Stimulated activated CD4-positive, alpha-beta T cell treated with anti-CD3 and anti-CD28 coated beads, Interleukin-15, amount 100 ng/mL, for 1 hour (primary cell): ENCODE results near the gene CNOT11.
A peak's percentile ranks its signal among the peaks of the same experiment; 100 is the strongest.
"Not testable (repeated sequence)": the region's sequence is repeated elsewhere in the genome, so short reads cannot be mapped to it uniquely, and the experiment has no call there.

ENCODE experiments used
- DNase-seq, 2 donors: peaks; one replicate each; pipeline ENCODE4 v3.0.0-alpha.2; 2020; ENCODE audit warnings: low read depth in 1 of 2, low spot score in 1 of 2

The CNOT11 gene

DNA sequence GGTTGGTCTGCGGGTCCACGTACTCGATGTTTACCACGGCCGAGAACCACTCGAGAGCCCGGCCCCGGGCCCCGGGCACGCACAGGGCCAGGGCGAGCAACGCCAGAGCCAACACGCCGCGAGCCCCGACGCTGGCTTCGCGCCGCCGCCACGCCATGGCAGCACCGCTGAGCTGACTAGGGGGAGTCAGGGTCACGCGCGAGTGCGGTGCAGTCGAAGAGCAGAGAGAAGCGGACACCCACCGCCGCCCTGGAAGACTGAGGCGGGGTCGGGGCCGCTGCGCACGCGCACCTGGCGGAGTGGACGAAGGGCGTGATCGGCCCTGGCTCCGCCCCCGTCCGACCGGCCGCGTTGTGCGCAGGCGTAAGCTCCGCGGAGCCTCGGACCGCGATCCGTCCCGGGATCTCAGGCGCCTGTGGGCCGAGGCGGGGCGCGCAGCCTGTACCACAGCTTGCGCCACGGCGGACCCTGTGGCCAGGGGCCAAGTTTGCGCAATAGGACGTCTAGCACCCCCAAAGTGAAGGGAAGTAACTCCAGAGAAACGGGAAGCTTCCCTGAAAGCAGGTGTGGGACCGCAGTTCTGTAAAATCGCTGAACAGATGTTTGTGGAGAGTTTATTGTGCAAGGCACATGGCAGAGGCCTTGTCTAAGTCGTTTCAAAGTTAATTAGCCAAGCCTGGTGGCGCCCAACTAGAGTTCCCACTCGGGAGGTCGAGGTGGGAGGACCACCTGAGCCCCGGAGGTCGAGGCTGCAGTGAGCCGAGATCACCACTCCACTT is 55.9 kb downstream of the CNOT11 start, which contains the start of gene RNF149:
Gene RNF149 (minus strand): TSS at position 270 of the 779 bp plus-strand sequence. CDS start 113 bp downstream, at position 157.
- peak; percentile 86 to 88 for DNase-seq

GRCh38 chr2:101310090-101310833 is 57.6 kb downstream of the CNOT11 start:
- no peak for DNase-seq

- DNase-seq, result no peak
Observed at GRCh38 chr2:101310834-101311695, 58.4 kb downstream of the CNOT11 start.

DNA sequence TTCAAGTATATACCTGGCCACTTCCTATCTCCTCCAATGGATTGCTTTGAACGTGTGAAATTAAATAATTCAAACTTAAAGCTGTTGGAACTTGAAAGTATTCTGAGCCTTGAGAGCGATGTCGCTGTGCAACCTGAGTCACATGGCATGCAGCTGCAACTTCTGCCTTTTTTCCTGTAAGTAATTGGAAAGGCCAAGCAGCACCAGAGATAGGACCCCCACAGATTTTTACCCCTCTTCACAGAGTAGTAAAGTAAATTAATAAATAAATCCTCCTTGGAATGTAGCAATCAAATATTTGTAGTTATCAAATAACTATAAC is 59.0 kb downstream of the CNOT11 start:
- no peak for DNase-seq

- DNase-seq, result not testable (repeated sequence)
Observed at GRCh38 chr2:101316568-101316967, 63.9 kb downstream of the CNOT11 start.
